SK-N-SH treated with all-trans-retinoic acid at 6 μM for 48 hours (cell line): ENCODE measurements around the gene CHERP.

ENCODE experiments used
- ATAC-seq: fragments of 200-7000 bp; cut with Tn5 transposase; 3 replicates; pipeline ENCODE4 v1.9.1; 2020; ENCODE audit warnings: mild to moderate bottlenecking, moderate library complexity
- ARNTL ChIP-seq: fragments of 450-650 bp; formaldehyde crosslinking; IDR thresholded peaks from 2 replicates; pipeline ENCODE4 v1.5.0; 2020; ENCODE audit warnings: low read depth, mild to moderate bottlenecking, moderate library complexity, borderline replicate concordance
- BACH2 ChIP-seq: fragments of 250-450 bp; sonication (Bioruptor Pico); IDR thresholded peaks from 2 replicates; pipeline ENCODE4 v1.9.0; 2021; ENCODE audit warnings: mild to moderate bottlenecking, borderline replicate concordance
- ESRRG ChIP-seq: fragments of 250-450 bp; sonication (Bioruptor Pico); IDR thresholded peaks from 2 replicates; pipeline ENCODE4 v1.6.1; 2021; ENCODE audit warnings: mild to moderate bottlenecking
- ISL1 ChIP-seq: fragments of 250-450 bp; sonication (Bioruptor Pico); IDR thresholded peaks from 2 replicates; pipeline ENCODE4 v2.1.2; 2022; ENCODE audit warnings: mild to moderate bottlenecking, moderate library complexity
- OSR1 ChIP-seq: fragments of 250-450 bp; sonication (Bioruptor Pico); IDR thresholded peaks from 2 replicates; pipeline ENCODE4 v1.8.0; 2022; ENCODE audit warnings: moderate library complexity, mild to moderate bottlenecking, inconsistent platforms
- PATZ1 ChIP-seq: fragments of 250-450 bp; sonication (Bioruptor Pico); IDR thresholded peaks from 2 replicates; pipeline ENCODE4 v1.8.0; 2020; ENCODE audit warnings: mild to moderate bottlenecking, moderate library complexity, borderline replicate concordance
- PPARA ChIP-seq: fragments of 250-450 bp; sonication (Bioruptor Pico); IDR thresholded peaks from 2 replicates; pipeline ENCODE4 v1.5.0; 2020; ENCODE audit warnings: mild to moderate bottlenecking, borderline replicate concordance
- RARB ChIP-seq: fragments of 250-450 bp; sonication (Bioruptor Pico); IDR thresholded peaks from 2 replicates; pipeline ENCODE4 v1.8.0; 2021; ENCODE audit warnings: mild to moderate bottlenecking, moderate library complexity
- SNAI2 ChIP-seq: fragments of 250-450 bp; sonication (Bioruptor Pico); IDR thresholded peaks from 2 replicates; pipeline ENCODE4 v1.5.0; 2020; ENCODE audit warnings: mild to moderate bottlenecking, moderate library complexity
- TCF4 ChIP-seq: fragments of 250-450 bp; sonication (Bioruptor Pico); IDR thresholded peaks from 2 replicates; pipeline ENCODE4 v1.8.0; 2021; ENCODE audit warnings: mild to moderate bottlenecking, moderate library complexity, borderline replicate concordance
- TOX ChIP-seq: fragments of 250-450 bp; sonication (Bioruptor Pico); IDR thresholded peaks from 2 replicates; pipeline ENCODE4 v1.8.0; 2021; ENCODE audit warnings: mild to moderate bottlenecking, moderate library complexity, borderline replicate concordance
- TSHZ2 ChIP-seq: fragments of 250-450 bp; sonication (Bioruptor Pico); IDR thresholded peaks from 2 replicates; pipeline ENCODE4 v1.5.0; 2020; ENCODE audit warnings: mild to moderate bottlenecking, moderate library complexity
- ZC3H10 ChIP-seq: fragments of 250-450 bp; sonication (Bioruptor Pico); IDR thresholded peaks from 2 replicates; pipeline ENCODE4 v1.5.1; 2021; ENCODE audit warnings: mild to moderate bottlenecking, moderate library complexity
- ZFP3 ChIP-seq: fragments of 250-450 bp; sonication (Bioruptor Pico); IDR thresholded peaks from 2 replicates; pipeline ENCODE4 v1.5.0; 2020; ENCODE audit warnings: mild to moderate bottlenecking, moderate library complexity
- ZNF70 ChIP-seq: fragments of 450-650 bp; formaldehyde crosslinking; IDR thresholded peaks from 2 replicates; pipeline ENCODE4 v1.5.0; 2020; ENCODE audit warnings: mild to moderate bottlenecking, moderate library complexity
- ZNF8 ChIP-seq: fragments of 450-650 bp; formaldehyde crosslinking; IDR thresholded peaks from 2 replicates; pipeline ENCODE4 v1.5.0; 2020; ENCODE audit warnings: mild to moderate bottlenecking, moderate library complexity
- TF ChIP-seq, protein P1 (sequence below): fragments of 250-450 bp; sonication (Bioruptor Pico); IDR thresholded peaks from 2 replicates; pipeline ENCODE4 v1.5.1; 2020; ENCODE audit warnings: low read depth, mild to moderate bottlenecking, moderate library complexity
- TF ChIP-seq, protein P2 (sequence below): fragments of 250-450 bp; sonication (Bioruptor Pico); IDR thresholded peaks from 2 replicates; pipeline ENCODE4 v1.5.1; 2021; ENCODE audit warnings: mild to moderate bottlenecking, moderate library complexity

Gene CHERP

DNA sequence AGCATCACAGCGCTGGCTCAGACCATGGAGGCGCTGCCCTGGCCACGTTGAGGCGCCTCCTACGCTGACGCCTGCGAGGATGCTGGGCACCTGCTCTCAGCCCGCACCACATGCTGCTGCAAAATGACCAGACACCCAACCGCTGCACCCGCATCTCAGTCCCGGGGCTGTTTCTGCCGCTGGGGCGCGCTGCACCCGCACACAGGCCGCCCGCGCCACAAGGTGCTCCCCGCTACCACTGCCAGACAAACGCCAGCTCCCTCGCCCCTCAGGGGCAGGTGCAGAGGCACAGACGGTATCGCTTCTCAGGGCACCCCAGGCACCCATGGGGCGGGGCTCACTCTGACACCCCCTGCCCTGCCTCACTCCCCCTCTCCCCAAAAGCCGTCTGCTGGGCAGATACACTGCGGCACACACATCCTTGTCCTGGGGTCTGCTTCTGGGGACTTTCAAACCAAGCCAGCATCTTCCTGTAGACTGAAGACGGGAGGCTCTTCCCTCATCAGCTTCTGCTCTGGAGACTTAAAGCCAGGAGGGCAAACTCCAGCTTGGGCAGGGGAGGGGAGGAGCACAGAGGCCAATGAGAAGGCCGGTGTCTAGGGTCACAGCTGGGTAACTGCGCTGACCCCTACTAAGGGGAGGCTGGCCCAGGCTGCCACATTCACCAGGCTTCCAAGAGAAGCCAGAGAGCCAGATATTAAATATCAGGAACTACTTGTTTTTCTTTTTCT lies 16.3 kb downstream of the CHERP start:
- TF ChIP-seq, protein P1, sequence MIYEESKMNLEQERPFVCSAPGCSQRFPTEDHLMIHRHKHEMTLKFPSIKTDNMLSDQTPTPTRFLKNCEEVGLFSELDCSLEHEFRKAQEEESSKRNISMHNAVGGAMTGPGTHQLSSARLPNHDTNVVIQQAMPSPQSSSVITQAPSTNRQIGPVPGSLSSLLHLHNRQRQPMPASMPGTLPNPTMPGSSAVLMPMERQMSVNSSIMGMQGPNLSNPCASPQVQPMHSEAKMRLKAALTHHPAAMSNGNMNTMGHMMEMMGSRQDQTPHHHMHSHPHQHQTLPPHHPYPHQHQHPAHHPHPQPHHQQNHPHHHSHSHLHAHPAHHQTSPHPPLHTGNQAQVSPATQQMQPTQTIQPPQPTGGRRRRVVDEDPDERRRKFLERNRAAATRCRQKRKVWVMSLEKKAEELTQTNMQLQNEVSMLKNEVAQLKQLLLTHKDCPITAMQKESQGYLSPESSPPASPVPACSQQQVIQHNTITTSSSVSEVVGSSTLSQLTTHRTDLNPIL (CRISPR knock-in tag) = no peak
- TF ChIP-seq ZNF8 (CRISPR knock-in tag) = no peak
- no peak for TF ChIP-seq OSR1
- no peak for TF ChIP-seq PPARA (CRISPR knock-in tag)
- no peak for TF ChIP-seq BACH2 (CRISPR knock-in tag)
- no peak for TF ChIP-seq ZNF70 (CRISPR knock-in tag)
- no peak for TF ChIP-seq RARB
- no peak for TF ChIP-seq ESRRG
- no peak for TF ChIP-seq ISL1 (CRISPR knock-in tag)
- TF ChIP-seq, protein P2, sequence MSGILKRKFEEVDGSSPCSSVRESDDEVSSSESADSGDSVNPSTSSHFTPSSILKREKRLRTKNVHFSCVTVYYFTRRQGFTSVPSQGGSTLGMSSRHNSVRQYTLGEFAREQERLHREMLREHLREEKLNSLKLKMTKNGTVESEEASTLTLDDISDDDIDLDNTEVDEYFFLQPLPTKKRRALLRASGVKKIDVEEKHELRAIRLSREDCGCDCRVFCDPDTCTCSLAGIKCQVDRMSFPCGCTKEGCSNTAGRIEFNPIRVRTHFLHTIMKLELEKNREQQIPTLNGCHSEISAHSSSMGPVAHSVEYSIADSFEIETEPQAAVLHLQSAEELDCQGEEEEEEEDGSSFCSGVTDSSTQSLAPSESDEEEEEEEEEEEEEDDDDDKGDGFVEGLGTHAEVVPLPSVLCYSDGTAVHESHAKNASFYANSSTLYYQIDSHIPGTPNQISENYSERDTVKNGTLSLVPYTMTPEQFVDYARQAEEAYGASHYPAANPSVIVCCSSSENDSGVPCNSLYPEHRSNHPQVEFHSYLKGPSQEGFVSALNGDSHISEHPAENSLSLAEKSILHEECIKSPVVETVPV = no peak
- no peak for TF ChIP-seq TCF4
- no peak for TF ChIP-seq TSHZ2
- no peak for TF ChIP-seq SNAI2 (CRISPR knock-in tag)
- no peak for ATAC-seq

DNA sequence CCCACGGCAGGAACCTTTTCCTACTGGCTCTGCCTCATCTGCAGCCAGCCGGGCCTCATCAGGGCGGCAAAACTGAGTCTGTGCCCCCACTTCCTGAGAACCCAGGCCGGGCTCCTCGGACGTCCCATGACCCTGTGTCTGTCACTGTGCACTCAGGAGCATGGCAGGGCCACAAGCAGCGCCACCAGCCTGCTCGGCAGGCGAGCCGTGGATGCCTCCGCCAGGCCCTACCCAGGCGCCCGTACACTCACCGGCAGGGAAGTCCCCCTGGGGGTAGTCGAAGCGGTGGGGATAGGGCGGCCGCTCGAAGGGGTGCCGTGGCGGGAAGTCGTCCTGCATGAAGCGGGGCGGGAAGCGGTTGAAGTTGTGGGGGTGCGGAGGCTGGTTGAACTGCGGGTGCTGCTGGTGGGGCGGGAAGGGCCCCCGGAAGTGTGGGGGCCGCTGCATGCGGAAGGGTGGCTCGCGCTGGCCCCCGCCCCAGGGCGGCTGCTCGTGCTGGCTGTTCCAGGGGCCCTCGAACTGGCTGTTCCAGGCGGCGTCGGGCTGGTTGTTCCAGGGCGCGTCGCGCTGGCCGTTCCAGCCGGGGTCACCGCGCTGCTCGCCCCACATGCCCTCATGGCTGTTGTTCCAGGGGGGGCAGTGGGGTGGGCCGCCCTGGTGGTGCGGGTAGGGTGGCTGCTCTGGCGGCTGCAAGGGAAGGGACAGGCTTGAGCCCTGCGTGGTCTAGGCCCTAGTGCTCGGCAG lies 17.1 kb downstream of the CHERP start:
- no peak for ATAC-seq
- no peak for TF ChIP-seq OSR1

DNA sequence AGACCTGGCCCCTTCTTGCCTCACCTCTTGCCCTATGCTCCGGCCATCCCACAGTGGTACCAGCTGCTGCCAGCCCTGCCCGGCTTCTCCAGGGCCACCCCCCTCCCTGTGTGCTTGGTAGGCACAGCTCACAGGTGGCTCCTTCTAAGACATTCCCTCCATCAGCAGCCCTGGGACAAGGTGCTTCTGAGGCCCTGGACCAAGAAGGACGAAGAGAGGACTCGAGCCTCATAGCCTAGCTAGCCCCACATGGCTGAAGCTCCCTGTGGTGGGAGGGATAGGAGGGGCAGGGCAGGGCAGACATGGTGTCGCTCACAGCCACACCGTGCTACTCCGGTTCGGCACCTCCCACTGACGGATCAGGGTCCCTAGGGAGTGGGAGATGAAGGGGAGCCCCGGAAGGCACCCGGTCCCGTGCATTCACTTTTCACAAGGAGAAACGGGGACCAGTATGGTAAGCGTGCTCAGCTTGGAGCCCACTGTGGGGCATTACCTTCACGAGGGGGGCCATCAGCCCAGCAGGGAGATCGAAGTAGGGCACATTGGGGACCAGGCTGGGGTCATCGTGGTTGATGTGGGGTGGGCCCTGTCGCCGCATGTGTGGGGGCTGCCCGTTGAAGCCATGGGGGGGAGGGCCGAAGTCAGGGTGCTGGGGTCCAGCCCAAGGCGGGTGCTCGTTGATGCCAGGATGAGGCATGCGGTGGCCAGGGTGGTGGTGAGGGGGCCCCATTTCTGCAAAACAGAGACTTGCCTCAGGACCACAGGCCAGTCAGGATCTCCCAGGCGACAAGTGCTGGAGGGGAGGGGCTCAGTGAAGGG lies 19.5 kb downstream of the CHERP start:
- no peak for ATAC-seq
- TF ChIP-seq ZNF70 (CRISPR knock-in tag) = no peak
- no peak for TF ChIP-seq RARB
- no peak for TF ChIP-seq ISL1 (CRISPR knock-in tag)
- no peak for TF ChIP-seq TCF4
- no peak for TF ChIP-seq ARNTL (CRISPR knock-in tag)
- no peak for TF ChIP-seq ZNF8 (CRISPR knock-in tag)
- no peak for TF ChIP-seq PATZ1 (CRISPR knock-in tag)
- TF ChIP-seq SNAI2 (CRISPR knock-in tag) = no peak
- no peak for TF ChIP-seq ZFP3 (CRISPR knock-in tag)
- TF ChIP-seq, all 23 proteins: peak for 0

DNA sequence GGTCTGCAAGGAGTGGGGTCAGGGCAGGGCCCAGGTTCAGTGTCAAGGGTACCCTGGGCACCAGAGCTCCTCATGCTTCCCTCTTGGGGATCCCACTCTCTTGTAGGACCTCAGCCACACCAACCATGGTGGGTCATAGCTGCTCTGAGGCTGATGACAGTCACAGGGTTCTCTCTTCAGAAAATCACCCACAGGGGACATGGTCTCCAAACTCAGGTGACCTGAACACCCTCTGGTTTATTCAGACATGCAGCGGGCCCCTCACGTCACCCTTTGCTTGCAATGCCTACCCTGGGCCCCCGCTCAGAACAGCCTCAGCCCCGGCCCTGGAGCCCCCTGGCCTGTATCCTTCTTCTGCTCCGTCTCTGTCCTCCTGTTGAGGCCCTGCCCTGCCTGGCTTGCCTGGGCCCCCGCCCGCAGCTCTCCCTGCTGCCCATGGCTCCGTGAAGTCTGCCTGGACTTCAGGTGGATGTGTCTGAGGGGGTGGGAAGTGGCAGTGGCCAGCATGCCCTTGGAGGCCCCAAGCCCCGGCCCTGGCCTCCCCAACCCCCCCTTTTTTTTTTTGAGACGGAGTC lies 20.4 kb downstream of the CHERP start:
- TF ChIP-seq PATZ1 (CRISPR knock-in tag) (no peak), TOX (CRISPR knock-in tag) (no peak), ZNF8 (CRISPR knock-in tag) (no peak), ZC3H10 (CRISPR knock-in tag) (no peak), RARB (no peak)

More for the DNA sequence above, 20.4 kb downstream of the CHERP start:
- no peak for ATAC-seq
